LNCAP (cell line): ENCODE measurements around the gene NOB1.

ENCODE experiments used
- CTCF ChIP-seq: fragments of 450-650 bp; IDR thresholded peaks from 2 replicates; pipeline ENCODE4 v1.5.1; 2017; ENCODE audit warnings: mild to moderate bottlenecking

The NOB1 gene

GRCh38 chr16:69698404-69698803 lies 56.3 kb downstream of the NOB1 start:
- no peak for TF ChIP-seq CTCF

- no peak for TF ChIP-seq CTCF
Observed at GRCh38 chr16:69693916-69694315, 60.8 kb downstream of the NOB1 start.

- TF ChIP-seq CTCF = no peak
Observed at GRCh38 chr16:69691980-69692911, 62.5 kb downstream of the NOB1 start.
